GM21786 (cell line): Measurements from ENCODE around the gene B3GNT5.

Experiments
- ATAC-seq: cut with Tn5 transposase; IDR thresholded peaks from one replicate; pipeline ENCODE4 v1.9.1; 2021; ENCODE audit not compliant: unreplicated experiment

B3GNT5 gene

GRCh38 chr3:183252973-183253527 is at the start of gene B3GNT5:
B3GNT5 (plus strand) TSS chr3:183253253; CDS start chr3:183269799, 16,546 bp downstream.
- ATAC-seq, result no peak

- no peak for ATAC-seq
These were observed 49.4 kb upstream of the B3GNT5 start for GRCh38 chr3:183203670-183204069.

DNA sequence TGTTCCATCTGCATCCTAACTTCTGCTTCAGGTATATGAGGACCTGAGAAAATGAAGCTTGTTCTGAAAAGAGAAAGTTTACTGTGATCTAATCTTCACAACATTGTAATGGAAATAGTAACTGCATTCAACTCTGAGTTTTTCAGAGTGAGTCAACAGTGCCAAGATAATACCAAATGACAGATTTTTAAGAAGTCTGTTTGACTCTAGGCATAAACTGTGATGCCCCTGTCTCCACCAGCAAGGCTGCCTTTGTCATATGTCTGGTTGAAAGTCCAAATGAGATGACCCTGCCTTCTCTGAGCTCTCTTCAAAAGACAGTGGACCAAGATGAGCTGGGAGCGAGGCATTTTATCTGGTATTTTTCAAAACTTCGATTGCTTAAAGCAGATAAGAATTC is 44.8 kb upstream of the B3GNT5 start:
- ATAC-seq, result no peak

DNA sequence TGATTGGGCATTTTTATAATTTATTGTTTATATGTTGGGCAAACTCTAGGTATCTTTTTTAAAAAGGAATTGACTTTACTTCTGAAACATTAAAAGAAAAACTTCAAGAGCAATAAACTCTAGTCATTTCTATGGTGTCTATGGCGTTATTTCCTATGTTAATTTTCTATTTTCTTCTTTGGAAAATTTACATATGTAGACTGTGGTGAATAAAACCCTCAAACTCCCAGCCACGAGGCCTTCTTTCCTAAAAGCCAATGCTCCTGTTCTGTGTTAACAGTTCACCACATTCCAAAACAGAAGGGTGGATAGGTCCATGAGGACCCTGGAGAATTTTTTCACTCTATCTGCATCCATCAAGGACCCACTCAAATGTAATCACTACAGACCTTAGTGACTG is 44.3 kb upstream of the B3GNT5 start:
- no peak for ATAC-seq

DNA sequence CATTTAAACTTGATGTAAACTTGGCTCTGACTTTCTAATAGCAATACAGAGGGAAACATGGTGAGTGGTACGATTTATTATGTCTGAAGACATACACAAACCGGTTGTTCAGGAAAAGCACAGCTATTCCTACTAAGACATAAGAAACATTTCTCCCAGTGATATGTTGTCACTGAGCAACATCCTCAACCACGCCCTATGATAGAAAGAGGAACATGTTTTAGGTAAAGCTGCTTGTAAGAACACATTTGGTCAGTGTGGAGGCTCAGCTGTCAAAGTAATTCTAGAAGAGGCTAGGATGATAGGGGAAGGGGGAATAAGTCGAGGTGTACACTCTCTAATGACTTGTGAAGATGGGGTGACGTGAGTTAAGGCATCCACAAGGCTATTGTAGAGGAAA is 42.7 kb upstream of the B3GNT5 start:
- ATAC-seq, result no peak

- ATAC-seq, result no peak
These were observed 42.2 kb upstream of the B3GNT5 start for GRCh38 chr3:183210862-183211341.

DNA sequence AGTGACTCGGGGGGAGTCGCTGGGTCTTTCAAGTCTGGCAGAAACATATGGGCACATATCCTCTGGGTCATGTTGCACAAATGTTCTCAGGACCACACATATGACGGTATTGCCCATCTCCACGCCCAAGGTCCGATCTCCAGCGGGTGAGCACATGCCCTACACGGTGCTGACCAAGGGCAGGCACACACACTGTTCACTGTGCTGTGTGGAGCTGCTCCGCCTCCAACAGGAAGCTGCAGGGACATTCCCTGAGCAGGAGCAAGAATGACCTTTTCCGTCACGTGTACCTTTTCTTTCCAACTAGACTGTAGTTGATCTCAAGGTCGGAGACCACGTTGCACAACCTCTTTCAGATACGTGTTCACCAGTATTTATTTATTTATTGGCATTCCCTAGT is 41.7 kb upstream of the B3GNT5 start:
- ATAC-seq, result no peak

GRCh38 chr3:183212096-183212495 is 41.0 kb upstream of the B3GNT5 start:
- ATAC-seq, result no peak

DNA sequence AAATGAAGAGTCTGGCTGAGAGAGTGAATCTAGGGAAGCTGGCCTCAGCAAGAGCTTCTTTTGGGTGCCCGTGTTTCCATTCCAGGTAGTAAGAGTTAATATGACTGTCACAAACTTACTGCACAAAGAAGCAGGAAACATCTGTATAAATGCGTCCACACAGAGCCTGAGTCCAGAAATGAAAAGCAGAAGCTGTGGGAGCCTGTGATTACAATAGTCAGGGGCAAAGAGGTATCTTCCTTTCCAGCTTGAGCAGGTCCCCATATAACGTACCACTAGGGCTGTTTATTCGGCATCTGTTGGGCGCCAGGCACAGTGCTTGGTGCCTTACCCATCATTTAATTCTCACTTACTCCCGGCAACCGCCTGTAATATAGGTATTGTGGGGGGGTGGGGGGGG is 40.5 kb upstream of the B3GNT5 start:
- ATAC-seq, result no peak

GRCh38 chr3:183213415-183214276 is 39.4 kb upstream of the B3GNT5 start:
- ATAC-seq, result no peak

DNA sequence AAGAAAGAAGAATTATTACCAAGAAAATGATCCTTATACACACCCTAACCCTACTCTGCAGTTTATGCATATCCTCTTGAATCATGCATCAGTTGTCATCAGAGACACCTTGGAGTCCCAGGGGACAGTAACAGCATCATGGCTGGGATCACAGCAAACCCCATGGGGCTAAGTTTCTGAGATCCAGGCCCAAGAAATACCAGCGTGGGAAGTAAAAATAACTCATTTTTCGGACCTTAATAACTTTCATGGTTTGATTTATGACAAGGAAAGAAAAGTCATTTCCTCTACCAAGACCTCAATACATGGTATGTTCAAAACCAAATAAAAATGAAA is 38.8 kb upstream of the B3GNT5 start:
- no peak for ATAC-seq

- no peak for ATAC-seq
These were observed 37.4 kb upstream of the B3GNT5 start for GRCh38 chr3:183215591-183216202.

GRCh38 chr3:183217548-183218332 is 35.3 kb upstream of the B3GNT5 start:
- ATAC-seq, result no peak

- no peak for ATAC-seq
These were observed 34.2 kb upstream of the B3GNT5 start for GRCh38 chr3:183218826-183219225.

DNA sequence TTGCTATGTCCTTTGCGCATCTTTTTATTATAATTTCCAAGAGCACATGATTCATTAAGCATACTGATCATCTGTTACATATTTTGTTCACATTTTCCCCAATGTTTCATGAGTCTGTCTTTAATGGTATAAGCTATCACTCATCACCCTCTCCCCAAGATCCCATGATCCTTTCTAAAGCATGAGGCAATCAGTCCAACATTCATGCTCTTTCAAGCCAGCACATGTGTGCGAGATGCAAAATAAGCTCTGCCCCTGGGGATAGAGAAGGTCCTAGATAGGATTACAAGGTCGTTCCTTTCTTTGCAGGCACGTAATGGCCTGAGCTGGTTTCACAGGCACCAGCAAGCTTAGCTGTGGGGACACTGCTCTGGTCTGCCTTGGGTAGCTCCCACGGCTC is 32.2 kb upstream of the B3GNT5 start:
- ATAC-seq, result no peak

DNA sequence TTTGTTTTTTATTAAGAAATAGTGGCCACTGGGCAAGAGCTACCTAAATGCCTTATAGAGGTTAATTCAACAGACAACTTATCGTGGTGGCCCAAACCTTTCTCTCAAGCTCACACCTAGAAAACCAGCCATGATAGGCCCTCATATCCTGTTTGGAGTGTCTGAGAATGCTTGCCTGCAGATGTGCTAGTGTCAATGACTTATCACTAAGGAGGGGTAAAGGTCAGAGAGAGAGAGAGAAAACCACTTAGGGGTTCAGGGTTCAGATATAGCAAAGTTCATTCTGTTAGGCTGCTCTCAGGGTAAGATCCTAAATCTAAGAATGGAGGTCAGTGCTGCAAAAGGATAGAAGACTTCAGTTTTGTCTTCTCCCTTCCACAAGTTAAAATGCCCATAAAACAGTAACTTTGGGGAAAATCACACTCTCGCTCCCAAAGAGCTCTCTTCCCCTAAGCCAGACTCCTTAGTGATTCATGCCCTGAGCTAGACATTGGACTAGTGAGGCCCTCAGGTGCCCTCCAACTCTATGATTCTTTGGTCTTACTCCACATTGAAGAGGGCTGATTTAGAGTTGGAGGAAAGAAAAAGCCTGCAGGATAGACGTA is 30.3 kb upstream of the B3GNT5 start:
- no peak for ATAC-seq

DNA sequence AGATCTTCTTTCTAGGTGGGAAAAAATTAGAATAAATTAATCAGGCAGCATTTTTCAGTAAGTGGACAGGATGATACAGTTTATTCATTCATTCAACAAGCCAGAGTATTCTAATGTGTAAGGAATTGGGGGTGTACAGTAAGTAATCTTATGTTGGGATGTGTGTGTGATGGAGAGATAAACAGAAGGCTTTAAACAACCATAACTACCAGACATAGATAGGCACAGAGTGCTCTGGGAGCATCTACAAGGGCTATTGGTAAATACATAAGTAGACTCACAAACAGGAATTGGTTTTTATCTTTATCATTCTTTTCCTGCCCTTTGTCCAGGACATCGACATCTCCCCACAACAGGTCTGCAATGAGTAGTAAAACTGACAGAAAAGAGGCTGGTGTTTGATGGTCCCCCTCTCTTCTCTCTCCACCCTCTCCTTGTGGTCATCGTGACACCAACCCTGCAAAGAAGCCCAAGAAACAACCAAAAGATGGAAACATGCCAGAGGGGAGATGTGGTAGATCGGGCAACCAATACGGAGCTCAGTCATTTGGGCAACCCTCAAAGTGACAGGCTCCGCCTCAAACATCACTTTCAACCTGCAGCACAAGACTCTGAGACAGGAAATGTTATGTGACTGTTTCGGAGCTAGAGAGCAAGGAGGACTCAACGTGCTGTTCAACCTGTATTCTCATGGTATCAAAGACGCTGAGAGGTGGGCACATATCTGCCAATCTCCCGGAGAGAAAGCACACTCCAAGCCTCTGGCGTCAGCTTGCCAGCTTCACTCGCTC is 28.7 kb upstream of the B3GNT5 start:
- ATAC-seq, result no peak

GRCh38 chr3:183226333-183226890 is 26.6 kb upstream of the B3GNT5 start:
- ATAC-seq, result no peak

DNA sequence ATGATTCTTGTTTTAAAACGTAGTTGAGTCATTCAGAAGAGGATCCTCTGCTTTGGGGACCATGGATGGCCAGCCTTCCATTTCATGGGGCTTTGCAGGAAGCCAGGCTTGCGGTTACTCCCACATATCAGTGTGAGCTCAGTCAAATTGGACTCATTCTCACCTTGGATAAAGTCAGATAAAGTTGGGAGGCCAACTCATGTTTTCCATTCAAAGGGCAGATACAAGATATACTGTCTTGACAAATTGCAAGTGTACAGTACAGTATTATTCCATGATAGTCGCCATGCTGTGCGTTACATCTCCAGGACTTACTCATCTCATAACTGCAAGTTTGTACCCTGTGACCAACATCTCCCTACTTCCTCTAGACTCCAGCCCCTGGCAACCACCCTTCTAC is 25.5 kb upstream of the B3GNT5 start:
- ATAC-seq, result no peak

DNA sequence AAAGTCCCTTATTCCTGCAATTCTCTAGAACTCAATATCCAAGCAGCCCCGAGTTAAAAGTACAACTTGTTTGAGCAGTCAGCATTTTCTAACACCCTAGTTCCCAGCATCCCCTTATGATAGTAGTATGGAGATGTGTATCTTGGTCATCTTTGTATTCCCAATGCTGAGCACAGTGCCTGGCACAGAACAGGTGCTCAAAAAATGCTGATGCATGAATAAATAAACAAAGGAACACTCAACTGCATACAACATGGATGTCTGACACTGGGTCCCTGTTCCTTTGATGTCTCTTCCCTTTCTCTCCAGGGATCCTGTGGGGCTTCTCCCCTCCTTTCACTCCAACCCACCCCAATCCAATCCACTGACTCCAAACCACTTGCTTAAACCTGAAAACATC is 23.9 kb upstream of the B3GNT5 start:
- ATAC-seq, result no peak
